IMR-90 (cell line): Measurements from ENCODE around the gene CCDC102A. TPM values are rescaled to one million over a fixed set of nuclear protein-coding genes. Genes with fewer than 3 reads are reported as not detected.

Experiments
- ATAC-seq: fragments of 200-7000 bp; cut with Tn5 transposase; 2 replicates; pipeline ENCODE4 v1.9.1; 2020; ENCODE audit warnings: low read depth, mild to moderate bottlenecking, moderate library complexity
- BruUV-seq: library from RNA; stranded (reverse); fragments of 400-500 nt; replicated peaks from 2 replicates; lab custom pipeline; 2021; lab: Mats Ljungman, UMichigan
- CTCF ChIA-PET: fragments of 300-600 bp; formaldehyde crosslinking; extraction: SDS; loops from one replicate; lab custom pipeline; 2021; ENCODE audit warnings: antibody characterized with exemption; lab: Yijun Ruan, JAX
- POLR2A ChIA-PET: fragments of 300-600 bp; sonication (Branson Sonifier 250); formaldehyde crosslinking; loops from one replicate; lab custom pipeline; 2022; ENCODE audit warnings: antibody characterized with exemption; ENCODE audit not compliant: unreplicated experiment; lab: Charles Lee
- DNase-seq: peaks from one replicate; pipeline ENCODE4 v3.0.0; 2013
- H2AFZ ChIP-seq: replicated peaks from 2 replicates; pipeline ENCODE3; 2013; ENCODE audit warnings: low read length, mild to moderate bottlenecking; ENCODE audit not compliant: poor library complexity
- H2AK5ac ChIP-seq: 2 replicates; pipeline ENCODE4 v1.6.1; 2013; ENCODE audit warnings: low read depth, low read length, inconsistent platforms
- H2AK9ac ChIP-seq: replicated peaks from 2 replicates; pipeline ENCODE3; 2013; ENCODE audit warnings: mild to moderate bottlenecking, low read depth, low read length, moderate library complexity; ENCODE audit not compliant: poor library complexity
- H2BK120ac ChIP-seq: 2 replicates; pipeline ENCODE4 v1.6.1; 2013; ENCODE audit warnings: low read depth, low read length, inconsistent platforms
- H2BK15ac ChIP-seq: 3 replicates; pipeline ENCODE4 v1.6.1; 2013; ENCODE audit warnings: low read depth, low read length, inconsistent platforms
- H2BK20ac ChIP-seq: 2 replicates; pipeline ENCODE4 v1.6.1; 2013; ENCODE audit warnings: low read depth, mild to moderate bottlenecking, inconsistent platforms, low read length, moderate library complexity
- H2BK5ac ChIP-seq: 2 replicates; pipeline ENCODE4 v1.6.1; 2013; ENCODE audit warnings: mild to moderate bottlenecking, low read depth, low read length, inconsistent platforms; ENCODE audit not compliant: poor library complexity, severe bottlenecking
- H3K14ac ChIP-seq: replicated peaks from 2 replicates; pipeline ENCODE4 v1.6.1; 2013; ENCODE audit warnings: low read depth, low read length, inconsistent platforms
- H3K18ac ChIP-seq: 2 replicates; pipeline ENCODE4 v1.6.1; 2013; ENCODE audit warnings: low read depth, low read length, control low read depth
- H3K23ac ChIP-seq: 2 replicates; pipeline ENCODE4 v1.6.1; 2013; ENCODE audit warnings: low read depth, low read length, inconsistent platforms
- H3K27ac ChIP-seq: 2 replicates; pipeline ENCODE4 v1.5.1; 2013; ENCODE audit warnings: mild to moderate bottlenecking, control low read depth, low read length; ENCODE audit not compliant: insufficient read depth
- H3K27me3 ChIP-seq: 2 replicates; pipeline ENCODE4 v1.6.1; 2013; ENCODE audit warnings: low read length; ENCODE audit not compliant: control insufficient read depth, insufficient read depth
- H3K36me3 ChIP-seq: 2 replicates; pipeline ENCODE4 v1.6.1; 2013; ENCODE audit warnings: low read length, mixed read lengths; ENCODE audit not compliant: control insufficient read depth, insufficient read depth
- H3K4ac ChIP-seq: 2 replicates; pipeline ENCODE4 v1.6.1; 2013; ENCODE audit warnings: low read depth, low read length, inconsistent platforms
- H3K4me1 ChIP-seq: 2 replicates; pipeline ENCODE4 v1.6.1; 2013; ENCODE audit warnings: low read length, mixed read lengths; ENCODE audit not compliant: control insufficient read depth, insufficient read depth
- H3K4me2 ChIP-seq: 2 replicates; pipeline ENCODE4 v1.6.1; 2013; ENCODE audit warnings: low read depth, mild to moderate bottlenecking, control low read depth, low read length, moderate library complexity
- H3K4me3 ChIP-seq: 2 replicates; pipeline ENCODE4 v1.5.1; 2013; ENCODE audit warnings: low read depth, mild to moderate bottlenecking, control low read depth, low read length, moderate library complexity; ENCODE audit not compliant: insufficient read depth
- H3K56ac ChIP-seq: 2 replicates; pipeline ENCODE4 v1.6.1; 2013; ENCODE audit warnings: low read length, inconsistent platforms; ENCODE audit not compliant: insufficient read depth; ENCODE audit errors: extremely low read depth
- H3K79me1 ChIP-seq, 2 experiments: 2 replicates each; pipeline ENCODE4 v1.6.1; 2013; ENCODE audit warnings: low read length in 2 of 2, inconsistent platforms in 1 of 2, low read depth in 1 of 2
- H3K9ac ChIP-seq: 2 replicates; pipeline ENCODE4 v1.6.1; 2013; ENCODE audit warnings: low read depth, low read length, control low read depth
- H3K9me1 ChIP-seq: 2 replicates; pipeline ENCODE4 v1.6.1; 2013; ENCODE audit warnings: low read length, inconsistent platforms; ENCODE audit not compliant: insufficient read depth
- H3K9me3 ChIP-seq: 2 replicates; pipeline ENCODE4 v1.6.1; 2013; ENCODE audit warnings: low read length; ENCODE audit not compliant: control insufficient read depth, insufficient read depth
- H4K20me1 ChIP-seq: 2 replicates; pipeline ENCODE4 v1.6.1; 2013; ENCODE audit warnings: low read length, inconsistent platforms; ENCODE audit not compliant: insufficient read depth
- H4K5ac ChIP-seq: 2 replicates; pipeline ENCODE4 v1.6.1; 2013; ENCODE audit warnings: mild to moderate bottlenecking, low read depth, low read length, control low read depth
- H4K8ac ChIP-seq, 2 experiments: 2 replicates each; pipeline ENCODE4 v1.6.1; 2013; ENCODE audit warnings: low read depth in 2 of 2, low read length in 2 of 2, control low read depth in 1 of 2, inconsistent platforms in 1 of 2
- H4K91ac ChIP-seq: 2 replicates; pipeline ENCODE4 v1.6.1; 2013; ENCODE audit warnings: low read depth, low read length, inconsistent platforms; ENCODE audit not compliant: insufficient read depth
- BHLHE40 ChIP-seq: fragments of 150-350 bp; IDR thresholded peaks from 2 replicates; pipeline ENCODE4 v1.6.1; 2016; ENCODE audit warnings: mild to moderate bottlenecking, low read depth, low read length
- CEBPB ChIP-seq: IDR thresholded peaks from 2 replicates; pipeline ENCODE4 v1.6.1; 2012; ENCODE audit warnings: low read depth, low read length, improper control_type of control experiment
- CHD1 ChIP-seq: IDR thresholded peaks from 2 replicates; pipeline ENCODE4 v1.6.1; 2012; ENCODE audit warnings: low read depth, low read length, improper control_type of control experiment
- FOS ChIP-seq: fragments of 150-350 bp; IDR thresholded peaks from 2 replicates; pipeline ENCODE4 v1.6.1; 2016; ENCODE audit warnings: low read depth, low read length
- MAFK ChIP-seq: IDR thresholded peaks from 2 replicates; pipeline ENCODE4 v1.6.1; 2012; ENCODE audit warnings: low read depth, low read length, improper control_type of control experiment
- NFE2L2 ChIP-seq: fragments of 150-350 bp; IDR thresholded peaks from 2 replicates; pipeline ENCODE4 v1.6.1; 2016; ENCODE audit warnings: low read depth, mild to moderate bottlenecking, low read length
- SMC3 ChIP-seq: fragments of 150-350 bp; IDR thresholded peaks from 2 replicates; pipeline ENCODE4 v1.6.1; 2016; ENCODE audit warnings: low read depth, mild to moderate bottlenecking, antibody characterized with exemption, low read length, moderate library complexity
- USF2 ChIP-seq: fragments of 150-350 bp; IDR thresholded peaks from 2 replicates; pipeline ENCODE4 v1.6.1; 2017; ENCODE audit warnings: mild to moderate bottlenecking, antibody characterized with exemption, low read length, low read depth
- WGBS, 2 experiments: methylation state at CpG; one replicate each; pipeline versions ENCODE4 v1.1.5 to v1.1.7; 2013; ENCODE audit warnings: missing lambda C conversion rate in 2 of 2; ENCODE audit not compliant: insufficient read length in 1 of 2; ENCODE audit errors: extremely low coverage in 2 of 2; 5-methylcytosine and 5-hydroxymethylcytosine counted together
- dilution Hi-C: fragments of 300-500 bp; cut with HindIII; formaldehyde crosslinking; loops from one replicate; pipeline ENCODE4 v1.14.3; 2018; ENCODE audit warnings: low sequenced_read_pairs; ENCODE audit not compliant: unreplicated experiment
- in situ Hi-C: fragments of 300-500 bp; cut with MboI; formaldehyde crosslinking; loops from 3 replicates; pipeline ENCODE4 v1.14.3; 2019; ENCODE audit warnings: low sequenced_read_pairs, inconsistent platforms, mixed read lengths
- intact Hi-C: fragments of 100-400 bp; cut with micrococcal nuclease; formaldehyde crosslinking; loops from 2 replicates; pipeline ENCODE4 v1.10.0; 2022
- polyA plus RNA-seq, 3 experiments: library from polyadenylated mRNA; depleted of rRNA; stranded (reverse); fragments of >200 nt; gene quantifications; 2 replicates each; pipeline ENCODE4 v1.2.3, GENCODE V29; 2012; ENCODE audit warnings: low replicate concordance in 1 of 3
- total RNA-seq: library from RNA; depleted of rRNA; stranded (reverse); fragments of >200 nt; gene quantifications from 2 replicates; pipeline ENCODE4 v1.2.3, GENCODE V29; 2012
- TF ChIP-seq, protein P1 (sequence below): conservative IDR thresholded peaks from 2 replicates; pipeline ENCODE4 v1.5.1; 2012; ENCODE audit warnings: mild to moderate bottlenecking, low read depth, low read length, improper control_type of control experiment

The CCDC102A gene
- total and polyA plus RNA-seq, 2 of the 4 experiments (the other 2 are of a cell fraction): 5.4 to 8.5 TPM

GRCh38 chr16:57538235-57538721 is 1.9 kb upstream of the CCDC102A start:
- Histone ChIP-seq H3K4me2 (no peak overlapping the region), H2AK5ac (no peak overlapping the region), H3K9ac (no peak overlapping the region), H2BK20ac (no peak overlapping the region), H2BK5ac (no peak overlapping the region), H3K36me3 (no peaks in the 10 kb centered on the region), H3K18ac (no peak overlapping the region), H3K27ac (no peak overlapping the region), H2AK9ac (no peak overlapping the region), H3K4ac (no peak overlapping the region), H4K20me1 (no peaks in the 10 kb centered on the region), H3K79me1 (peaks cover 7 to 21% of the 10 kb centered on the region in 2 experiments; a peak in 3 of 4 replicates), H4K5ac (no peak overlapping the region), H4K91ac (no peak overlapping the region), H3K56ac (no peak overlapping the region), H3K14ac (no peak overlapping the region), H2AFZ (no peak overlapping the region), H3K9me1 (no peaks in the 10 kb centered on the region; the same call in 1 of the 2 replicates), H3K4me1 (peaks cover 13% of the 10 kb centered on the region; the same call in 1 of the 2 replicates), H3K27me3 (peaks cover 31% of the 10 kb centered on the region), H4K8ac (no peak overlapping the region), H2BK120ac (no peak overlapping the region), H2BK15ac (no peak overlapping the region), H3K23ac (no peak overlapping the region; the same call in 1 of the 2 replicates), H3K4me3 (no peak overlapping the region), H3K9me3 (no peaks in the 10 kb centered on the region)
- intact Hi-C loops (no loop called here), in situ Hi-C loops (no loop called here), dilution Hi-C loops (no loop called here)
- TF ChIP-seq SMC3 (no peak), CEBPB (no peak), CHD1 (no peak), FOS (no peak), BHLHE40 (no peak), NFE2L2 (no peak), USF2 (no peak), MAFK (no peak)
- TF ChIP-seq, protein P1, sequence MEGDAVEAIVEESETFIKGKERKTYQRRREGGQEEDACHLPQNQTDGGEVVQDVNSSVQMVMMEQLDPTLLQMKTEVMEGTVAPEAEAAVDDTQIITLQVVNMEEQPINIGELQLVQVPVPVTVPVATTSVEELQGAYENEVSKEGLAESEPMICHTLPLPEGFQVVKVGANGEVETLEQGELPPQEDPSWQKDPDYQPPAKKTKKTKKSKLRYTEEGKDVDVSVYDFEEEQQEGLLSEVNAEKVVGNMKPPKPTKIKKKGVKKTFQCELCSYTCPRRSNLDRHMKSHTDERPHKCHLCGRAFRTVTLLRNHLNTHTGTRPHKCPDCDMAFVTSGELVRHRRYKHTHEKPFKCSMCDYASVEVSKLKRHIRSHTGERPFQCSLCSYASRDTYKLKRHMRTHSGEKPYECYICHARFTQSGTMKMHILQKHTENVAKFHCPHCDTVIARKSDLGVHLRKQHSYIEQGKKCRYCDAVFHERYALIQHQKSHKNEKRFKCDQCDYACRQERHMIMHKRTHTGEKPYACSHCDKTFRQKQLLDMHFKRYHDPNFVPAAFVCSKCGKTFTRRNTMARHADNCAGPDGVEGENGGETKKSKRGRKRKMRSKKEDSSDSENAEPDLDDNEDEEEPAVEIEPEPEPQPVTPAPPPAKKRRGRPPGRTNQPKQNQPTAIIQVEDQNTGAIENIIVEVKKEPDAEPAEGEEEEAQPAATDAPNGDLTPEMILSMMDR: no peak
- CTCF ChIA-PET: no interaction called here
- DNase-seq (no peak), ATAC-seq (no peak)
- POLR2A ChIA-PET: no interaction called here
- no TSS peak for BruUV-seq
- 79% methylated on average over 5 of the region's 14 CpGs; no CpG with 5 or more reads in 1 of the 2 experiments for WGBS, 2 experiments
